H9 (cell line): Measurements from ENCODE around the gene ZNF705A. TPM values are rescaled to one million over a fixed set of nuclear protein-coding genes. Genes with fewer than 3 reads are reported as not detected.

Source experiments
- DNase-seq: peaks from one replicate; pipeline ENCODE4 v3.0.0-alpha.2; 2017
- H2AFZ ChIP-seq: one replicate; pipeline ENCODE4 v1.6.1; 2013; ENCODE audit warnings: mild to moderate bottlenecking, low read length, control low read depth, moderate library complexity
- H2AK5ac ChIP-seq: 2 replicates; pipeline ENCODE4 v1.6.1; 2013; ENCODE audit warnings: low read length, control low read depth, mixed read lengths; ENCODE audit not compliant: insufficient read length
- H2BK120ac ChIP-seq: one replicate; pipeline ENCODE4 v1.6.1; 2013; ENCODE audit warnings: low read depth, mild to moderate bottlenecking, low read length, control low read depth, inconsistent platforms; ENCODE audit not compliant: poor library complexity, severe bottlenecking
- H2BK12ac ChIP-seq: 2 replicates; pipeline ENCODE4 v1.6.1; 2013; ENCODE audit warnings: low read length, control low read depth, mixed read lengths, low read depth; ENCODE audit not compliant: insufficient read length
- H2BK15ac ChIP-seq: 2 replicates; pipeline ENCODE4 v1.6.1; 2013; ENCODE audit warnings: low read depth, low read length, control low read depth
- H2BK20ac ChIP-seq: one replicate; pipeline ENCODE4 v1.6.1; 2013; ENCODE audit warnings: low read depth, mild to moderate bottlenecking, low read length, control low read depth, inconsistent platforms; ENCODE audit not compliant: poor library complexity, severe bottlenecking
- H2BK5ac ChIP-seq: 2 replicates; pipeline ENCODE4 v1.6.1; 2013; ENCODE audit warnings: low read length, control low read depth, mixed read lengths; ENCODE audit not compliant: insufficient read length
- H3K14ac ChIP-seq: 2 replicates; pipeline ENCODE4 v1.6.1; 2013; ENCODE audit warnings: low read length, control low read depth; ENCODE audit not compliant: insufficient read depth
- H3K18ac ChIP-seq: 2 replicates; pipeline ENCODE4 v1.6.1; 2013; ENCODE audit warnings: low read depth, mild to moderate bottlenecking, mixed read lengths, low read length, control low read depth; ENCODE audit not compliant: insufficient read length
- H3K23ac ChIP-seq: 2 replicates; pipeline ENCODE4 v1.6.1; 2013; ENCODE audit warnings: low read length, control low read depth, mixed read lengths, low read depth; ENCODE audit not compliant: insufficient read length
- H3K23me2 ChIP-seq: 2 replicates; pipeline ENCODE4 v1.6.1; 2013; ENCODE audit warnings: low read depth, mild to moderate bottlenecking, mixed read lengths, low read length, control low read depth; ENCODE audit not compliant: insufficient read length, poor library complexity, severe bottlenecking
- H3K27ac ChIP-seq: 2 replicates; pipeline ENCODE4 v1.5.1; 2013; ENCODE audit warnings: low read length, control low read depth, mixed read lengths, low read depth; ENCODE audit not compliant: insufficient read length
- H3K27me3 ChIP-seq: 2 replicates; pipeline ENCODE4 v1.6.1; 2013; ENCODE audit warnings: low read length, control low read depth, inconsistent platforms; ENCODE audit not compliant: insufficient read depth
- H3K4ac ChIP-seq: 2 replicates; pipeline ENCODE4 v1.6.1; 2013; ENCODE audit warnings: low read depth, mild to moderate bottlenecking, control low read depth, inconsistent platforms, low read length, moderate library complexity
- H3K4me1 ChIP-seq: 2 replicates; pipeline ENCODE4 v1.6.1; 2013; ENCODE audit warnings: low read length, control low read depth, inconsistent platforms; ENCODE audit not compliant: insufficient read depth
- H3K4me2 ChIP-seq: 2 replicates; pipeline ENCODE4 v1.6.1; 2013; ENCODE audit warnings: low read length, control low read depth, mixed read lengths; ENCODE audit not compliant: insufficient read length, insufficient read depth
- H3K56ac ChIP-seq: 2 replicates; pipeline ENCODE4 v1.6.1; 2013; ENCODE audit warnings: low read depth, mild to moderate bottlenecking, mixed read lengths, low read length, control low read depth; ENCODE audit not compliant: insufficient read length
- H3K79me1 ChIP-seq: 2 replicates; pipeline ENCODE4 v1.6.1; 2013; ENCODE audit warnings: low read depth, mild to moderate bottlenecking, moderate library complexity, low read length, control low read depth, inconsistent platforms; ENCODE audit not compliant: insufficient read depth, poor library complexity, severe bottlenecking
- H3K79me2 ChIP-seq: 2 replicates; pipeline ENCODE4 v1.6.1; 2013; ENCODE audit warnings: low read length, control low read depth, inconsistent platforms; ENCODE audit not compliant: insufficient read depth
- H3K9ac ChIP-seq: 2 replicates; pipeline ENCODE4 v1.6.1; 2013; ENCODE audit warnings: low read length, control low read depth, mixed read lengths; ENCODE audit not compliant: insufficient read length; ENCODE audit errors: extremely low read depth
- H3K9me3 ChIP-seq: one replicate; pipeline ENCODE4 v1.6.1; 2013; ENCODE audit warnings: low read depth, low read length, inconsistent platforms; ENCODE audit not compliant: control insufficient read depth
- H3T11ph ChIP-seq: one replicate; pipeline ENCODE4 v1.6.1; 2013; ENCODE audit warnings: mild to moderate bottlenecking, low read length, control low read depth, inconsistent platforms
- H4K20me1 ChIP-seq: one replicate; pipeline ENCODE4 v1.6.1; 2013; ENCODE audit not compliant: control insufficient read depth, insufficient read length, insufficient read depth
- H4K5ac ChIP-seq: 2 replicates; pipeline ENCODE4 v1.6.1; 2013; ENCODE audit warnings: low read depth, mild to moderate bottlenecking, mixed read lengths, low read length, control low read depth; ENCODE audit not compliant: insufficient read length
- H4K8ac ChIP-seq: replicated peaks from 2 replicates; pipeline ENCODE4 v1.6.1; 2013; ENCODE audit warnings: low read length, control low read depth, mixed read lengths, low read depth; ENCODE audit not compliant: insufficient read length
- H4K91ac ChIP-seq: 2 replicates; pipeline ENCODE4 v1.6.1; 2013; ENCODE audit warnings: low read depth, mild to moderate bottlenecking, moderate library complexity, mixed read lengths, low read length, control low read depth; ENCODE audit not compliant: insufficient read length
- H3K27ac Mint-ChIP-seq, 3 experiments: 2 replicates in 2 of 3; 3 replicates in 1 of 3; pipeline ENCODE4 v1.8.0; 2020 to 2021; ENCODE audit warnings: mixed read lengths in 3 of 3, mild to moderate bottlenecking in 1 of 3, moderate library complexity in 1 of 3
- H3K27me3 Mint-ChIP-seq: 2 replicates; pipeline ENCODE4 v1.8.0; 2021; ENCODE audit warnings: low read depth, mild to moderate bottlenecking, moderate library complexity, mixed read lengths
- H3K36me3 Mint-ChIP-seq, 3 experiments: 2 replicates in 2 of 3; 3 replicates in 1 of 3; pipeline ENCODE4 v1.8.0; 2020 to 2021; ENCODE audit warnings: low read depth in 3 of 3, mixed read lengths in 3 of 3; ENCODE audit not compliant: insufficient read depth in 1 of 3
- H3K4me1 Mint-ChIP-seq, 2 experiments: 2 replicates each; pipeline ENCODE4 v1.8.0; 2020; ENCODE audit warnings: mixed read lengths in 2 of 2
- H3K4me3 Mint-ChIP-seq, 2 experiments: 2 replicates in 1 of 2; 3 replicates in 1 of 2; pipeline ENCODE4 v1.8.0; 2020 to 2021; ENCODE audit warnings: mild to moderate bottlenecking in 2 of 2, mixed read lengths in 2 of 2, moderate library complexity in 1 of 2
- H3K9me3 Mint-ChIP-seq, 2 experiments: 2 replicates in 1 of 2; 3 replicates in 1 of 2; pipeline ENCODE4 v1.8.0; 2020; ENCODE audit warnings: mild to moderate bottlenecking in 2 of 2, mixed read lengths in 2 of 2, moderate library complexity in 1 of 2
- CTCF ChIP-seq: fragments of 200-600 bp; sonication (generic); conservative IDR thresholded peaks from 3 replicates; pipeline ENCODE4 v1.8.0; 2021; ENCODE audit warnings: antibody characterized with exemption, mild to moderate bottlenecking
- total RNA-seq: library from RNA; stranded (reverse); gene quantifications from 2 replicates; pipeline ENCODE4 v1.2.1, GENCODE V29; 2021

ZNF705A gene
- total RNA-seq, 1 experiment from 2014 or later = not detected

GRCh38 chr12:8143261-8143660, 13.6 kb upstream of the ZNF705A start:
- H2AFZ ChIP-seq = no peak overlapping the region
- Mint-ChIP-seq H3K4me1 (peaks cover 22 to 26% of the 10 kb centered on the region in 2 experiments), H3K4me3 (no peak overlapping the region), H3K36me3 (peaks cover 17 to 24% (median 21%) of the 10 kb centered on the region in 3 experiments), H3K27me3 (peaks cover 12% of the 10 kb centered on the region), H3K9me3 (peaks cover 18 to 25% of the 10 kb centered on the region in 2 experiments), H3K27ac (no peak overlapping the region)
- DNase-seq = no peak
- no peak overlapping the region for H3K23ac ChIP-seq
- no peak overlapping the region for H2BK20ac ChIP-seq
- no peak overlapping the region for H4K5ac ChIP-seq
- no peak overlapping the region for H3K27ac ChIP-seq
- H3K9me3 ChIP-seq = peaks cover 5% of the 10 kb centered on the region
- peaks cover 4% of the 10 kb centered on the region for H3K23me2 ChIP-seq
- H2BK15ac ChIP-seq = no peak overlapping the region
- H3K9ac ChIP-seq = no peak overlapping the region
- H4K8ac ChIP-seq = no peak overlapping the region
- H2AK5ac ChIP-seq = no peak overlapping the region
- no peak for TF ChIP-seq CTCF
- no peak overlapping the region for H3K4ac ChIP-seq
- H4K20me1 ChIP-seq = no peaks in the 10 kb centered on the region
- H2BK12ac ChIP-seq = no peak overlapping the region
- H3K18ac ChIP-seq = no peak overlapping the region
- H3K27me3 ChIP-seq = no peaks in the 10 kb centered on the region
- H3K79me2 ChIP-seq = no peaks in the 10 kb centered on the region
- no peaks in the 10 kb centered on the region for H3K79me1 ChIP-seq
- H3T11ph ChIP-seq = no peak overlapping the region
- H3K14ac ChIP-seq = no peak overlapping the region
- peaks cover 12% of the 10 kb centered on the region; the same call in 1 of the 2 replicates for H3K4me1 ChIP-seq
- no peak overlapping the region for H2BK120ac ChIP-seq
- H3K4me2 ChIP-seq = no peak overlapping the region
- H2BK5ac ChIP-seq = no peak overlapping the region
- H4K91ac ChIP-seq = no peak overlapping the region
- no peak overlapping the region for H3K56ac ChIP-seq
